Measurements from ENCODE around the gene ARL15.

GRCh38 chr5:54207566-54207965, 102.8 kb downstream of the ARL15 start:
- TF ChIP-seq CTCF (IDR thresholded peaks at IDR 0.05; ENCODE audit: low read depth, low read length) (no peak), MYC (IDR thresholded peaks at IDR 0.05; ENCODE audit: low read depth, low read length) (no peak), POLR2A (IDR thresholded peaks at IDR 0.05; ENCODE audit: extremely low read depth, insufficient read length) (no peak)
